ENCODE data around the gene RTBDN.

GRCh38 chr19:12791345-12792050, 42.9 kb downstream of the RTBDN start, which contains the start of gene JUNB:
- TF ChIP-seq POLR2AphosphoS5 (IDR thresholded peaks at IDR 0.05; ENCODE audit: low read depth, low read length): peak; percentile 100
- no peak for TF ChIP-seq FOXP2 (optimal IDR thresholded peaks at IDR 0.05; ENCODE audit: borderline replicate concordance, extremely low read depth, extremely low read length, insufficient read depth)
- peak; percentile 98 for TF ChIP-seq SIN3A (IDR thresholded peaks at IDR 0.05; ENCODE audit: borderline replicate concordance, insufficient read depth, low read length)
- TF ChIP-seq REST (IDR thresholded peaks at IDR 0.05; ENCODE audit: insufficient read depth in 1 of 2, low read depth in 2 of 2, low read length in 2 of 2): peak; percentile 63 to 70; a peak in 2 of 4 replicates

Data from PFSK-1 (cell line).